ENCODE results near the gene ATP9B.

DNA sequence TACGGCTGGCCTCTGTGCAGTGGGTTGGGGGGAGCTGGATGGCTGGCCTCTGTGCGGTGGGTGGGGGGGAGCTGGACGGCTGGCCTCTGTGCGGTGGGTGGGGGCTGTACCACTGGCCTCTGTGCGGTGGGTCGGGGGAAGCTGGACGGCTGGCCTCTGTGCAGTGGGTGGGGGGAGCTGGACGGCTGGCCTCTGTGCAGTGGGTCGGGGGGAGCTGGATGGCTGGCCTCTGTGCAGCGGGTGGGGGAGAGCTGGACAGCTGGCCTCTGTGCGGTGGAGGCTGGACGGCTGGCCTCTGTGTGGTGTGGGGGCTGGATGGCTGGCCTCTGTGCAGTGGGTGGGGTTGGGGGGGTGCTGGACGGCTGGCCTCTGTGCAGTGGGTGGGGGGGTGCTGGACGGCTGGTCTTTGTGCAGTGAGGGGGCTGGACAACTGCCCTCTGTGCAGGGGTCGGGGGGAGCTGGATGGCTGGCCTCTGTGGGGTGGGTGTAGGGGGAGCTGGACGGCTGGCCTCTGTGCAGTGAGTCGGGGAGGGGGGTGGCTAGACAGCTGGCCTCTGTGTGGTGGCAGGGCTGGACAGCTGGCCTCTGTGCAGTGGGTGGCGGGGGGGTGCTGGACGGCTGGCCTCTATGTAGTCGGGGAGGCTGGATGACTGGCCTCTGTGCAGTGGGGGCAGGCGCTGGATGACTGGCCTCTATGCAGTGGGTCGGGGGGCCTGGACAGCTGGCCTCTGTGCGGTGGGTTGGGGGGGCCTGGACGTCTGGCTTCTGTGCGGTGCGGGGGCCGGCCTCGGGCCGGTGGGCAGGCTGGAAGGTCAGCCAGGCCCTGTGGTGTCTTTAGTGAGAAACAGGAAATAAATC, 358.4 kb downstream of the ATP9B start:
- TF ChIP-seq CTCF (conservative IDR thresholded peaks at IDR 0.05; ENCODE audit: low read depth, low read length) (no peak), EZH2 (IDR thresholded peaks at IDR 0.05; ENCODE audit: borderline replicate concordance, low read depth, low read length, poor library complexity, severe bottlenecking) (no peak)

Measured in A673 (cell line).